CD4-positive, alpha-beta T cell (primary cell): Measurements from ENCODE around the gene WSB1. TPM values are rescaled to one million over a fixed set of nuclear protein-coding genes. Genes with fewer than 3 reads are reported as not detected.

Source experiments
- ATAC-seq: fragments of 200-7000 bp; cut with Tn5 transposase; one replicate; pipeline ENCODE4 v1.10.0; 2022; ENCODE audit warnings: mild to moderate bottlenecking; ENCODE audit not compliant: poor library complexity
- CTCF ChIA-PET: fragments of 350-600 bp; sonication (Branson Sonifier 250); formaldehyde crosslinking; loops from one replicate; lab custom pipeline; 2021; ENCODE audit warnings: antibody characterized with exemption, inconsistent platforms; lab: Charles Lee
- POLR2A ChIA-PET: fragments of 350-600 bp; sonication (Branson Sonifier 250); formaldehyde crosslinking; loops from one replicate; lab custom pipeline; 2021; ENCODE audit warnings: antibody characterized with exemption, inconsistent platforms; lab: Charles Lee
- DNase-seq, 14 experiments: peaks; one replicate each; pipeline ENCODE4 v3.0.0-alpha.2; 2013 to 2020; ENCODE audit warnings: mixed read lengths in 2 of 14
- H3K27ac ChIP-seq, 2 donors: one replicate each; pipeline versions ENCODE4 v1.5.1 to v1.7.0; 2013; ENCODE audit warnings: low read length in 2 of 2, low read depth in 1 of 2, mild to moderate bottlenecking in 1 of 2
- H3K27me3 ChIP-seq, 2 experiments: 1 replicate in 1 of 2; 2 replicates in 1 of 2; pipeline versions ENCODE4 v1.6.1 to v1.7.0; 2013; ENCODE audit warnings: low read length in 2 of 2, control low read depth in 1 of 2, mild to moderate bottlenecking in 1 of 2, moderate library complexity in 1 of 2; ENCODE audit not compliant: insufficient read depth in 2 of 2, control insufficient read depth in 1 of 2
- H3K36me3 ChIP-seq: one replicate; pipeline ENCODE4 v1.6.1; 2013; ENCODE audit warnings: low read length, control low read depth; ENCODE audit not compliant: insufficient read depth
- H3K4me1 ChIP-seq: one replicate; pipeline ENCODE4 v1.6.1; 2013; ENCODE audit warnings: low read length, control low read depth; ENCODE audit not compliant: insufficient read depth
- H3K4me3 ChIP-seq: one replicate; pipeline ENCODE4 v1.5.1; 2013; ENCODE audit warnings: mild to moderate bottlenecking, low read length, moderate library complexity
- H3K9me3 ChIP-seq, 2 experiments: 1 replicate in 1 of 2; 2 replicates in 1 of 2; pipeline versions ENCODE4 v1.6.1 to v1.7.0; 2013; ENCODE audit warnings: low read length in 2 of 2, mild to moderate bottlenecking in 2 of 2, control low read depth in 1 of 2, moderate library complexity in 1 of 2; ENCODE audit not compliant: control insufficient read depth in 1 of 2, insufficient read depth in 1 of 2
- H3K27ac Mint-ChIP-seq: one replicate; pipeline ENCODE4 v1.8.0; 2020; ENCODE audit warnings: mixed read lengths
- H3K27me3 Mint-ChIP-seq: one replicate; pipeline ENCODE4 v1.8.0; 2021; ENCODE audit warnings: mixed read lengths
- H3K36me3 Mint-ChIP-seq: one replicate; pipeline ENCODE4 v1.8.0; 2021; ENCODE audit warnings: low read depth, mixed read lengths
- H3K4me1 Mint-ChIP-seq: one replicate; pipeline ENCODE4 v1.8.0; 2021; ENCODE audit warnings: low read depth, mixed read lengths
- H3K4me3 Mint-ChIP-seq: one replicate; pipeline ENCODE4 v1.8.0; 2020; ENCODE audit warnings: mild to moderate bottlenecking, mixed read lengths
- H3K9me3 Mint-ChIP-seq: one replicate; pipeline ENCODE4 v1.8.0; 2020; ENCODE audit warnings: mixed read lengths
- CTCF ChIP-seq: fragments of 200-600 bp; IDR thresholded peaks from one replicate; pipeline ENCODE4 v1.8.0; 2022; ENCODE audit warnings: antibody characterized with exemption, mild to moderate bottlenecking
- intact Hi-C, 2 experiments: fragments of 100-400 bp; cut with DNase I in 1 of 2; cut with micrococcal nuclease in 1 of 2; formaldehyde crosslinking; loops; one replicate each; pipeline versions ENCODE4 v1.15.1 to v1.9.0; 2023 to 2025; cut with DNase I, micrococcal nuclease
- total RNA-seq, 174 experiments: library from RNA in 2 of 174; stranded (reverse) in 2 of 174; gene quantifications; one replicate each; pipeline ENCODE4 v1.2.3 and lab custom pipeline; 2021 to 2026

The WSB1 gene
- total RNA-seq, 2 experiments from 2014 or later: 99.4 to 104 TPM

GRCh38 chr17:27245230-27245696, 48.7 kb upstream of the WSB1 start:
- no peak overlapping the region for H3K4me3 ChIP-seq
- Mint-ChIP-seq H3K9me3 (no peaks in the 10 kb centered on the region), H3K27me3 (peaks cover 10% of the 10 kb centered on the region), H3K4me3 (no peak overlapping the region), H3K27ac (no peak overlapping the region), H3K4me1 (no peaks in the 10 kb centered on the region), H3K36me3 (no peaks in the 10 kb centered on the region)
- POLR2A ChIA-PET: no interaction called here
- peaks cover 2% of the 10 kb centered on the region for H3K4me1 ChIP-seq
- peak; percentile 46 for TF ChIP-seq CTCF
- H3K9me3 ChIP-seq: no peaks in the 10 kb centered on the region
- H3K27ac ChIP-seq: no peak overlapping the region
- H3K27me3 ChIP-seq: no peaks in the 10 kb centered on the region
- H3K36me3 ChIP-seq: no peaks in the 10 kb centered on the region
- intact Hi-C loops: loop anchor here in 1 of 2 experiments (2.0 kb wide), 2 partner anchors 88 to 358 kb away; no protein-coding TSS in a partner anchor
- ATAC-seq (peak; percentile 77), DNase-seq (peak; percentile 5 to 69 (median 30))
- CTCF ChIA-PET: interaction anchor here (1.0 to 2.0 kb wide), 4 partner anchors 9 to 354 kb away, joined by 3 to 10 read pairs (median 5); no protein-coding TSS in a partner anchor

DNA sequence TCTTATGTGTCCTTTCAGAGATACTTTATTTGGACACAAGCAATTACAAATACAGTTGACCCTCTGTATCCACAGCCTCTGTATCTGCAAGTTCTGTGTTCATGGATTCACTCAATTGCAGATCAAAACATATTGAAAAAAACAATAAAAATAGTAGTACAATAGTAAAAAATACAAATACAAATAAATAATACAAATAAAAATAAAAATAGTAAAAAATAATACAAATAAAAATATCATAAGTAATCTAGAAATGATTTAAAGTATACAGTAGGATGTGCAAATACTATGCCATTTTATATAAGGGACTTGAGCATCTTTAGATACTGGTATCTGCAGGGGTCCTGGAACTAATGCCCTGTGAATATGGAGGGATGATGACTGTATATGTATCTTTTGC, 47.4 kb upstream of the WSB1 start:
- H3K36me3 ChIP-seq: no peaks in the 10 kb centered on the region
- Mint-ChIP-seq H3K27ac (no peak overlapping the region), H3K27me3 (peaks cover 18% of the 10 kb centered on the region), H3K9me3 (no peaks in the 10 kb centered on the region), H3K4me1 (no peaks in the 10 kb centered on the region), H3K36me3 (no peaks in the 10 kb centered on the region), H3K4me3 (no peak overlapping the region)
- peaks cover 2% of the 10 kb centered on the region for H3K4me1 ChIP-seq
- ATAC-seq: no peak
- intact Hi-C loops: loop anchor here in 1 of 2 experiments (2.0 kb wide), 1 partner anchor 84 kb away; no protein-coding TSS in a partner anchor
- H3K27me3 ChIP-seq: no peaks in the 10 kb centered on the region
- DNase-seq: no peak
- no peak overlapping the region for H3K4me3 ChIP-seq
- no peaks in the 10 kb centered on the region for H3K9me3 ChIP-seq
- no peak for TF ChIP-seq CTCF
- ChIA-PET POLR2A (no interaction called here), CTCF (no interaction called here)
- H3K27ac ChIP-seq: no peak overlapping the region

DNA sequence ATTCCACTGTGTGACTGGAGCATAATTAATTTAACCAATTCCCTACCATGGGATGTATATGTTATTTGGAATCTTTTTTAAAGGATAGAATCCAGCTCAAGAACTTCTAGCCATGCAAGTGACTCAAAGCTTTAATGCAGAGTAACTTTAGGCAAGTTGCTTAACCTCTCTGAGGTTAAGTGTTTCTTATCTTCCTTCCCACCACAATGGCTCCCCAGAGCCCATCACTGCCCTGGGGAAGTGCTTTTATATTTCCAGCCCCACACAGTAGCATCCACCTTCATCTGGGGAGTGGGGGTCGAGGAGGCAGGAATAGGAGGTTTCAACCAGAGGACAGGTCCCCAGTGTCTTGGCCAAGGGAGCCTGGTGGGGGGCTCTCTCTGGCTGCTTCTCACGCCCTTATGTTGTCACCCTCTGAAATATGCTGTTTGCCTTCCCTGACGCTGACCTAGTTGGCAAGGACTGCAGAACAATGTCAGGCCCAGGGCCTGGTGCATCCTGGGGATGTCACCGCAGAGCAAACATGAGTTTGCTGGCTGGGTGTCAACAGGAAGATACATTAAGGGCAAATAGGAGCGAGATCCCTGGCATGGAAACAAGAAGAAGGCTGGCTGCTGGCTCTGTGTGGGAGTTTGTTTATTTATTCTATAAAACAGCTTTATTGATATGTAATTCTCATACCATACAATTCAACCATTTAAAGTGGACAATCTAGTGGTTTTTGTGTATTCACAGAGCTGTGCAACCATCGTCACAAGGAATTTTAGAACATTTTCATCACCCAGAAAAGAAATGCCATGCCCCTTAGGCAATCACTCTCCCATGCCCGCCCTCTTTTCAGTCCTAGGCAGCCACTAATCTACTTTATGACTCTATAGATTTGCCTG, 46.6 kb upstream of the WSB1 start:
- intact Hi-C loops: loop anchor here in 1 of 2 experiments (2.0 kb wide), 1 partner anchor 83 kb away; no protein-coding TSS in a partner anchor
- Mint-ChIP-seq H3K36me3 (no peaks in the 10 kb centered on the region), H3K27ac (no peak overlapping the region), H3K27me3 (peaks cover 22% of the 10 kb centered on the region), H3K4me3 (no peak overlapping the region), H3K9me3 (no peaks in the 10 kb centered on the region), H3K4me1 (no peaks in the 10 kb centered on the region)
- TF ChIP-seq CTCF: no peak
- no peaks in the 10 kb centered on the region for H3K9me3 ChIP-seq
- peaks cover 2% of the 10 kb centered on the region for H3K4me1 ChIP-seq
- H3K27ac ChIP-seq: no peak overlapping the region
- DNase-seq (no peak), ATAC-seq (no peak)
- no peaks in the 10 kb centered on the region for H3K27me3 ChIP-seq
- no peak overlapping the region for H3K4me3 ChIP-seq
- no peaks in the 10 kb centered on the region for H3K36me3 ChIP-seq
- ChIA-PET POLR2A (no interaction called here), CTCF (no interaction called here)
